ENCODE data around the gene PSMD1.

GRCh38 chr2:231204581-231204980 lies 147.9 kb downstream of the PSMD1 start:
- TF ChIP-seq CTCF (IDR thresholded peaks at IDR 0.05) (no peak), ZFX (IDR thresholded peaks at IDR 0.05; ENCODE audit: borderline replicate concordance) (no peak)
